ENCODE measurements around the gene SMYD2. TPM values are rescaled to one million over a fixed set of nuclear protein-coding genes. Genes with fewer than 3 reads are reported as not detected.

The SMYD2 gene
- total RNA-seq, 1 donor from 2014 or later = 18.2 TPM

DNA sequence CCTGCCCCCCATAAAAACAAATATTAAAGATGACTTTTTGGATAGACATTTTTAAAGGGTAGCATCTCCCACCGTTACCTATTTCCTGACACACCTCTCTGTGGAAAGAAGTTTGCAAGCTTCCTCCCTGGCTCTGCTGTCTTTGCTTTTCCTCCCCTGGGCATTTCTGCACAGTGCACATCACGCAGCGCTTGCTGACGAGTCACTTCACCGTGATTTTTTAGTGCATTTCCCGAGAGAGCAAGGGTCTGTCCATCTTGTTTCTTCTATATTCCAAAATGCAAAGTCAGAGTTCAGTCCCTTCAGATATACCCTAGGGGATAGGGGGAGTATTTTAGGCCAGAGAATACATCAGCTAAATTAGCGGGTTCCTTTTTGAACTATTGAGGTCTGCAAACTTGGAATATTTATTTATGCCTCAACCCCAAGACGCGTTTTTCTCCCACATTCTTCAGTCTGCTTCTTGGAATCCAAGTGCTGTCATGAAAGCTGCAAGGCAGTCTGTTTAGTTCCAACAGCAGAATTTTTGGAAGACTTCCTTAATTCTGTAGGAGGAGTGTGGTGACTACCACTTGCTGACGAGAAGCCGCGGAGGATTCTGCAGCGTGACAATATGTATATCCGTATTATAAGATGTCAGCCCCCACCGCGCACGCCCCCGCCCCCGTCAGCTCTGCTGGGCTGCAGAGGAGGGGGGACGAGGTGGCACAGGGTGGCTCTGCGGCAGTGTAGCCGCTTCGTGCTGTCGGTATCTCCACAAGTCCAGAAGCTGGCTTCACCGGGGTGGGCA is 22.4 kb downstream of the SMYD2 start:
- no peaks in the 10 kb centered on the region for H3K36me3 ChIP-seq
- H3K4me1 ChIP-seq = no peaks in the 10 kb centered on the region
- no peak overlapping the region for H3K27ac ChIP-seq
- H3K4me3 ChIP-seq = peak overlapping the region in 1 of 2 donors; percentile 2
- H3K27me3 ChIP-seq = no peaks in the 10 kb centered on the region
- intact Hi-C loops (cut with DNase I) = no loop called here
- H3K9me3 ChIP-seq = no peaks in the 10 kb centered on the region
- TF ChIP-seq, protein P1, sequence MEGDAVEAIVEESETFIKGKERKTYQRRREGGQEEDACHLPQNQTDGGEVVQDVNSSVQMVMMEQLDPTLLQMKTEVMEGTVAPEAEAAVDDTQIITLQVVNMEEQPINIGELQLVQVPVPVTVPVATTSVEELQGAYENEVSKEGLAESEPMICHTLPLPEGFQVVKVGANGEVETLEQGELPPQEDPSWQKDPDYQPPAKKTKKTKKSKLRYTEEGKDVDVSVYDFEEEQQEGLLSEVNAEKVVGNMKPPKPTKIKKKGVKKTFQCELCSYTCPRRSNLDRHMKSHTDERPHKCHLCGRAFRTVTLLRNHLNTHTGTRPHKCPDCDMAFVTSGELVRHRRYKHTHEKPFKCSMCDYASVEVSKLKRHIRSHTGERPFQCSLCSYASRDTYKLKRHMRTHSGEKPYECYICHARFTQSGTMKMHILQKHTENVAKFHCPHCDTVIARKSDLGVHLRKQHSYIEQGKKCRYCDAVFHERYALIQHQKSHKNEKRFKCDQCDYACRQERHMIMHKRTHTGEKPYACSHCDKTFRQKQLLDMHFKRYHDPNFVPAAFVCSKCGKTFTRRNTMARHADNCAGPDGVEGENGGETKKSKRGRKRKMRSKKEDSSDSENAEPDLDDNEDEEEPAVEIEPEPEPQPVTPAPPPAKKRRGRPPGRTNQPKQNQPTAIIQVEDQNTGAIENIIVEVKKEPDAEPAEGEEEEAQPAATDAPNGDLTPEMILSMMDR (IDR thresholded peaks at IDR 0.05) = no peak
- TF ChIP-seq POLR2AphosphoS5 (IDR thresholded peaks at IDR 0.05; ENCODE audit: insufficient read depth in 1 of 2, low read depth in 1 of 2) (no peak), POLR2A (IDR thresholded peaks at IDR 0.05) (no peak)
- DNase-seq (ENCODE audit: extremely low spot score in 2 of 2) = no peak

DNA sequence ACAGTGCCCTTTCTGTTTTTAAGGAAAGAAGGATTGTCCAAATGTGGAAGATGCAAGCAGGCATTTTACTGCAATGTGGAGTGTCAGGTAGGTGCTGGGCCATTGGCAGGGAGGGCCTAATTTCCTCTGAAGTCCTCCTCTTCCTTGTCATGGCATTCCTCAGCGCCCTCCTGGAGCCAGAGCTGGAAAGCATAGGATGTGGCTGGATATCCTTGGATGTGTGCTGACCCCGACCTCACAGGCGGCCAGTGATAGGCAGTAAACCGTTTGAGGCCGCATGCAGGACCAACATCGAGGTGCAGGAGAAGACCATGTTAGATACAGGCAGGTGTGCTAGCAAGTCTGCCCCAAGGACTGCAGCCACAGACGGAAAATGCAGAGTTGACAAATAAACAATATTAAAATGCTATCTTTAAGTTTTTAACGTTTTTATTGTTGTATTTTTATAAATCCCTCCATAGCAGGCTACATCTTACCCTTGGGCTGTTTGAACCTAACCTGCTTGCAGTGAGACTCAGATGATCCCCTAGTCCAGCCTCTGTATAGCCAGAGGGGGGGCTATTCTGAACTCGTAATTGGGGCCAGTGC is 24.3 kb downstream of the SMYD2 start:
- Histone ChIP-seq H3K36me3 (no peaks in the 10 kb centered on the region), H3K9me3 (no peaks in the 10 kb centered on the region), H3K27me3 (no peaks in the 10 kb centered on the region), H3K4me1 (no peaks in the 10 kb centered on the region), H3K27ac (no peak overlapping the region), H3K4me3 (no peak overlapping the region)
- no peak for TF ChIP-seq POLR2A (IDR thresholded peaks at IDR 0.05)
- TF ChIP-seq POLR2AphosphoS5 (IDR thresholded peaks at IDR 0.05; ENCODE audit: insufficient read depth in 1 of 2, low read depth in 1 of 2) = no peak
- TF ChIP-seq, protein P1 (IDR thresholded peaks at IDR 0.05) = no peak
- intact Hi-C loops (cut with DNase I) = no loop called here
- DNase-seq (ENCODE audit: extremely low spot score in 2 of 2) = no peak

DNA sequence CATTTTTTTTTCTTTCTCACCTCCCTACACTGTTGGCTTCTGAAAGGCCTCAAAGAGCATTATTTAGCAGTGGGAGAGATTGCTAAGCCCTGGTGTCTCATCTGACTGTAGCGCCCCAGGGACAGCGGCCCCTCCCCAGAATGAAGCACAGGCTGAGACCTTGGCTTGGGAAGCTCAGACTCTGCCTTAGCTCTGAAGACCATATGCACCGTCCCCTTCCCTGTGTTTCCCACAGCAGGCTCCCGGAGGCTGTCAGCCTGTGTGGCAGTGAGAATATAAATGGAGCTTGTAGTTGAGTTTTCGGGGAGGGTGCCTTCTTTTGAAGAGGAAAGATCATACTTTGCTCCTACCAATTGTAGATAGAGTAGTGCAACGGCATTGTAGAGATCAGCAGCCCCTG is 25.3 kb downstream of the SMYD2 start:
- TF ChIP-seq, protein P1 (IDR thresholded peaks at IDR 0.05) = no peak
- no peak overlapping the region for H3K27ac ChIP-seq
- no peak overlapping the region for H3K4me3 ChIP-seq
- H3K9me3 ChIP-seq = no peaks in the 10 kb centered on the region
- no peaks in the 10 kb centered on the region for H3K4me1 ChIP-seq
- H3K36me3 ChIP-seq = no peaks in the 10 kb centered on the region
- intact Hi-C loops (cut with DNase I) = no loop called here
- DNase-seq (ENCODE audit: extremely low spot score in 2 of 2) = no peak
- H3K27me3 ChIP-seq = no peaks in the 10 kb centered on the region

DNA sequence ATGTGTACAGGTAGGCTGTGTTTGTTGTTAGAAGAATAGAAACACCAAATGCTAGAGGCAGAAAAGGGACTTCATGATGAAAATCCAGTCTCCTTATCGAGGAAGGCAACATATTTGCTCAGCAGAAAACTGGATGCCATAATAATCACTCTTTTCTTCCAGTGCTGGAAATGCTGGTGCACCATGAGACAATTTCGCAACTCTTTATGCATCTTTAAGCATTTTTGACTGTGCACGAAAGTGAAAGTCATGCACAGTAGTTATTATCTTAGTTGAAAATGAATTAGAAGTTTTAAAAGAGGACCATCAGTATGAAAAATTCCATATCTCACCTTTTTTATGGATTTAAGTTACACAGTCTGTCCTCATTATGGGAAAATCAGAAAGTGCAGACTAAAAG is 29.1 kb downstream of the SMYD2 start:
- TF ChIP-seq POLR2A (IDR thresholded peaks at IDR 0.05) (no peak), POLR2AphosphoS5 (IDR thresholded peaks at IDR 0.05; ENCODE audit: insufficient read depth in 1 of 2, low read depth in 1 of 2) (no peak)
- TF ChIP-seq, protein P1 (IDR thresholded peaks at IDR 0.05) = no peak

More for the DNA sequence above, 29.1 kb downstream of the SMYD2 start:
- Histone ChIP-seq H3K36me3 (no peaks in the 10 kb centered on the region), H3K27ac (no peak overlapping the region), H3K9me3 (no peaks in the 10 kb centered on the region), H3K4me3 (no peak overlapping the region), H3K4me1 (no peaks in the 10 kb centered on the region), H3K27me3 (no peaks in the 10 kb centered on the region)
- intact Hi-C loops (cut with DNase I) = no loop called here
- no peak for DNase-seq (ENCODE audit: extremely low spot score in 2 of 2)
